Lower leg skin (tissue), 3 donors: ENCODE measurements around the gene CCDC141.

Source experiments
- POLR2A ChIP-seq, 2 donors: fragments of 450-650 bp; IDR thresholded peaks; one replicate each; pipeline ENCODE4 v1.6.1; 2016 to 2017; ENCODE audit warnings: antibody characterized with exemption in 2 of 2, mild to moderate bottlenecking in 1 of 2, moderate library complexity in 1 of 2
- TF ChIP-seq, protein P1 (sequence below), 3 donors: fragments of 450-650 bp; IDR thresholded peaks; one replicate each; pipeline ENCODE4 v1.5.1; 2016; ENCODE audit warnings: antibody characterized with exemption in 3 of 3, mild to moderate bottlenecking in 3 of 3, moderate library complexity in 2 of 3

GRCh38 chr2:178870703-178871102, 179.2 kb downstream of the CCDC141 start:
- TF ChIP-seq, protein P1, sequence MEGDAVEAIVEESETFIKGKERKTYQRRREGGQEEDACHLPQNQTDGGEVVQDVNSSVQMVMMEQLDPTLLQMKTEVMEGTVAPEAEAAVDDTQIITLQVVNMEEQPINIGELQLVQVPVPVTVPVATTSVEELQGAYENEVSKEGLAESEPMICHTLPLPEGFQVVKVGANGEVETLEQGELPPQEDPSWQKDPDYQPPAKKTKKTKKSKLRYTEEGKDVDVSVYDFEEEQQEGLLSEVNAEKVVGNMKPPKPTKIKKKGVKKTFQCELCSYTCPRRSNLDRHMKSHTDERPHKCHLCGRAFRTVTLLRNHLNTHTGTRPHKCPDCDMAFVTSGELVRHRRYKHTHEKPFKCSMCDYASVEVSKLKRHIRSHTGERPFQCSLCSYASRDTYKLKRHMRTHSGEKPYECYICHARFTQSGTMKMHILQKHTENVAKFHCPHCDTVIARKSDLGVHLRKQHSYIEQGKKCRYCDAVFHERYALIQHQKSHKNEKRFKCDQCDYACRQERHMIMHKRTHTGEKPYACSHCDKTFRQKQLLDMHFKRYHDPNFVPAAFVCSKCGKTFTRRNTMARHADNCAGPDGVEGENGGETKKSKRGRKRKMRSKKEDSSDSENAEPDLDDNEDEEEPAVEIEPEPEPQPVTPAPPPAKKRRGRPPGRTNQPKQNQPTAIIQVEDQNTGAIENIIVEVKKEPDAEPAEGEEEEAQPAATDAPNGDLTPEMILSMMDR (IDR thresholded peaks at IDR 0.05), result no peak
- TF ChIP-seq POLR2A (IDR thresholded peaks at IDR 0.05), result no peak
